ENCODE results near the gene SPINT4. TPM values are rescaled to one million over a fixed set of nuclear protein-coding genes. Genes with fewer than 3 reads are reported as not detected.
"Not testable (repeated sequence)": the region's sequence is repeated elsewhere in the genome, so short reads cannot be mapped to it uniquely, and the experiment has no call there.

SPINT4 gene
- total and polyA plus RNA-seq, 10 donors, result not detected

GRCh38 chr20:45745015-45745414 lies 22.9 kb downstream of the SPINT4 start:
- H3K36me3 ChIP-seq, result no peaks in the 10 kb centered on the region
- H3K9me3 ChIP-seq, result no peaks in the 10 kb centered on the region
- TF ChIP-seq CTCF (IDR thresholded peaks at IDR 0.05 in 8 of 11, conservative IDR thresholded peaks at IDR 0.05 in 3 of 11), result no peak
- TF ChIP-seq POLR2AphosphoS5 (IDR thresholded peaks at IDR 0.05), result no peak
- H3K4me3 ChIP-seq, result no peak overlapping the region
- no peak overlapping the region for H3K27ac ChIP-seq
- peaks cover 0 to 13% (median 0%) of the 10 kb centered on the region in 7 donors for H3K27me3 ChIP-seq (replicated peaks in 1 of 7)
- DNase-seq, result no peak
- intact Hi-C loops (cut with DNase I; ENCODE audit: low total_unique reads), result no loop called here
- H3K4me1 ChIP-seq, result no peaks in the 10 kb centered on the region

GRCh38 chr20:45751721-45752120 lies 29.6 kb downstream of the SPINT4 start:
- H3K27ac ChIP-seq, result no peak overlapping the region
- DNase-seq, result no peak
- H3K9me3 ChIP-seq, result peaks cover 0 to 11% (median 5%) of the 10 kb centered on the region in 8 donors
- no peak overlapping the region for H3K4me3 ChIP-seq
- no peak for TF ChIP-seq POLR2A (IDR thresholded peaks at IDR 0.05)
- no peaks in the 10 kb centered on the region for H3K36me3 ChIP-seq
- H3K27me3 ChIP-seq (replicated peaks in 1 of 7), result peaks cover 0 to 13% (median 0%) of the 10 kb centered on the region in 7 donors
- WGBS, 5 donors, result 90 to 100% (median 93%) methylated on average over 1 of the region's 1 CpG
- no peaks in the 10 kb centered on the region for H3K4me1 ChIP-seq
- intact Hi-C loops (cut with DNase I; ENCODE audit: low total_unique reads), result no loop called here

DNA sequence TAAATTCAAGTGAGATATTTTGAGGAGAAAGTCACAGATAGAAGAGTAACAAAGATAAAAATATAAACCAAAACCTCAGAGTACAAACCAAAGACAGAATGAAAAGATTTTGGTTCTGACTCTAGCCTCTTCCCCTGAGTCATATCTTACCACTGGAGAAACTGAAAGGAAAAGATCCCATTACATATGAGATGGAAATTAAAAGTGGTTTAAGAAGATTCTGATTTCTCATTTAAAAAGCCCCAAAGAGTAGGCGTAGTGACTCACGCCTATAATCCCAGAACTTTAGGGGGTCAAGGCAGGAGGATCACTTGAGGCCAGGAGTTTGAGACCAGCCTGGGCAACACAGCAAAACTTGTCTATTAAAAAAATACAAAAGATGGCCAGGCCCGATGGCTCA lies 30.6 kb downstream of the SPINT4 start:
- Histone ChIP-seq H3K27me3 (replicated peaks in 1 of 7) (peaks cover 0 to 13% (median 0%) of the 10 kb centered on the region in 7 donors), H3K36me3 (no peaks in the 10 kb centered on the region), H3K4me3 (no peak overlapping the region), H3K4me1 (no peaks in the 10 kb centered on the region), H3K27ac (no peak overlapping the region), H3K9me3 (peaks cover 0 to 11% (median 5%) of the 10 kb centered on the region in 8 donors)
- WGBS, 5 donors, result 74 to 80% (median 77%) methylated on average over 3 of the region's 3 CpGs
- DNase-seq, result no peak
- intact Hi-C loops (cut with DNase I; ENCODE audit: low total_unique reads), result no loop called here
- TF ChIP-seq POLR2AphosphoS5 (IDR thresholded peaks at IDR 0.05) (no peak), CTCF (IDR thresholded peaks at IDR 0.05 in 8 of 11, conservative IDR thresholded peaks at IDR 0.05 in 3 of 11) (no peak), POLR2A (IDR thresholded peaks at IDR 0.05) (no peak)

DNA sequence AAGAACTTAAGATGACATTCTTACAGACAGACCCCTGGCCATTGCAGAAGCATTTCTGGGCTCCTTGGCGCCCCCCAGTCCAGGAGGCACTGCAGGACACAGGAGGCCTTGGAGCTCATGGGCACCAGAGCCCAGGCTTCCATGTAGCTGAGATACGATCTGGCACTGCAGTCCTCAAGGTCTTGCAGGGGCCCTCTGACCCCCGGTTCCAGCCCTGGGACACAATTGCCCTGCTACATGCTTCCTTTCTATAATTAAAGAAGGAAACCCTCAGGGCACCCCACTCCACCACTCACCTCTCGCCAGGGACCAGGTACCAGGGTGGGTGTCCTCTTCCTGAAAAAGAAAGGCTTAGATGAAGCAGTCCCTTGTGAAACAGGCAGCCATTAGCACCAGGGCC lies 35.9 kb downstream of the SPINT4 start:
- H3K27ac ChIP-seq, result no peak overlapping the region
- no peaks in the 10 kb centered on the region for H3K36me3 ChIP-seq
- intact Hi-C loops (cut with DNase I; ENCODE audit: low total_unique reads), result no loop called here
- no peak for DNase-seq
- H3K27me3 ChIP-seq (replicated peaks in 1 of 7), result no peaks in the 10 kb centered on the region
- 68 to 88% (median 80%) methylated on average over 4 of the region's 4 CpGs for WGBS, 5 donors
- H3K4me1 ChIP-seq, result no peaks in the 10 kb centered on the region
- H3K9me3 ChIP-seq, result peaks cover 0 to 11% (median 5%) of the 10 kb centered on the region in 8 donors
- H3K4me3 ChIP-seq, result no peak overlapping the region
- TF ChIP-seq CTCF (IDR thresholded peaks at IDR 0.05 in 8 of 11, conservative IDR thresholded peaks at IDR 0.05 in 3 of 11), result no peak
- no peak for TF ChIP-seq POLR2A (IDR thresholded peaks at IDR 0.05)
- TF ChIP-seq POLR2AphosphoS5 (IDR thresholded peaks at IDR 0.05), result no peak

DNA sequence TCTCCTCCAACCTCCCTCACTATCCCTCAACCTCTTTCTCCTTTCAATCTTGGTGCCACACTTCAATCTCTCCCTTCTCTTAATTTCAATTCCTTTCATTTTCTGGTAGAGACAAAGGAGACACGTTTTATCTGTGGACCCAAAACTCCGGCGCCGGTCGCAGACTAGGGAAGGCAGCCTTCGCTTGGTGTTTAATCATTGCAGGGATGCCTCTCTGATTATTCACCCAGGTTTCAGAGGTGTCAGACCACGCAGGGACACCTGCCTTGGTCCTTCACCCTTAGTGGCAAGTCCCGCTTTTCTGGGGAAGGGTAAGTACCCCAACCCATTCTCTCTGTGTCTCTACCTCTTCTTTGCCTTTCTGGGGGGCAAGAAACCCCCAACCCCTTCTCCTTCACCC lies 37.8 kb downstream of the SPINT4 start:
- DNase-seq; H3K27ac ChIP-seq; H3K4me1 ChIP-seq; H3K9me3 ChIP-seq; intact Hi-C loops (cut with DNase I; ENCODE audit: low total_unique reads); H3K4me3 ChIP-seq; H3K36me3 ChIP-seq; H3K27me3 ChIP-seq (replicated peaks in 1 of 7): not testable (repeated sequence)
- WGBS, 5 donors, result 71 to 94% (median 76%) methylated on average over 8 of the region's 8 CpGs

- WGBS, 5 donors, result 88 to 94% (median 91%) methylated on average over 12 of the region's 12 CpGs
- H3K27me3 ChIP-seq (replicated peaks in 1 of 7); intact Hi-C loops (cut with DNase I; ENCODE audit: low total_unique reads); DNase-seq; H3K27ac ChIP-seq; H3K4me3 ChIP-seq; H3K9me3 ChIP-seq; H3K36me3 ChIP-seq; H3K4me1 ChIP-seq: not testable (repeated sequence)
These were observed 39.8 kb downstream of the SPINT4 start for GRCh38 chr20:45761966-45762365.

- H3K9me3 ChIP-seq; H3K4me1 ChIP-seq; H3K4me3 ChIP-seq; H3K27me3 ChIP-seq (replicated peaks in 1 of 7); H3K36me3 ChIP-seq; DNase-seq; intact Hi-C loops (cut with DNase I; ENCODE audit: low total_unique reads); H3K27ac ChIP-seq: not testable (repeated sequence)
- WGBS, 5 donors, result 83 to 90% (median 88%) methylated on average over 13 of the region's 13 CpGs
These were observed 42.6 kb downstream of the SPINT4 start for GRCh38 chr20:45764618-45765282.
